GM18861 (cell line): Measurements from ENCODE around the gene EFCAB12.

Source experiments
- ATAC-seq: cut with Tn5 transposase; IDR thresholded peaks from one replicate; pipeline ENCODE4 v1.9.1; 2021; ENCODE audit not compliant: unreplicated experiment

The EFCAB12 gene

GRCh38 chr3:129446926-129447325 is 18.5 kb upstream of the EFCAB12 start:
- no peak for ATAC-seq

- no peak for ATAC-seq
Measured at GRCh38 chr3:129445471-129445870, 17.0 kb upstream of the EFCAB12 start.

GRCh38 chr3:129442947-129443346 is 14.5 kb upstream of the EFCAB12 start:
- no peak for ATAC-seq

GRCh38 chr3:129442486-129442885 is 14.1 kb upstream of the EFCAB12 start:
- no peak for ATAC-seq

- ATAC-seq = no peak
Measured at GRCh38 chr3:129441782-129442181, 13.3 kb upstream of the EFCAB12 start.

- ATAC-seq = no peak
Measured at GRCh38 chr3:129441215-129441614, 12.8 kb upstream of the EFCAB12 start.

- ATAC-seq = no peak
Measured at GRCh38 chr3:129440618-129441190, 12.3 kb upstream of the EFCAB12 start.

GRCh38 chr3:129439817-129440617 is 11.6 kb upstream of the EFCAB12 start, which contains the start of the genes IFT122 and MBD4:
Gene IFT122 (plus strand): TSS chr3:129440224. CDS start chr3:129440331, 107 bp downstream.
Gene MBD4 (minus strand): TSS chr3:129439948. CDS start chr3:129439833, 115 bp downstream.
- ATAC-seq = peak; percentile 85

- ATAC-seq = no peak
Measured at GRCh38 chr3:129439226-129439816, 10.9 kb upstream of the EFCAB12 start.

GRCh38 chr3:129435367-129435766 is 6.9 kb upstream of the EFCAB12 start:
- no peak for ATAC-seq

- ATAC-seq = no peak
Measured at GRCh38 chr3:129434140-129434539, 5.7 kb upstream of the EFCAB12 start.

GRCh38 chr3:129433565-129433964 is 5.1 kb upstream of the EFCAB12 start:
- ATAC-seq = no peak

- no peak for ATAC-seq
Measured at GRCh38 chr3:129432671-129433070, 4.2 kb upstream of the EFCAB12 start.

GRCh38 chr3:129432036-129432435 is 3.6 kb upstream of the EFCAB12 start:
- no peak for ATAC-seq

GRCh38 chr3:129429602-129430001 is 1.2 kb upstream of the EFCAB12 start:
- no peak for ATAC-seq

GRCh38 chr3:129429080-129429451 is 630 bp upstream of the EFCAB12 start:
- no peak for ATAC-seq

- ATAC-seq = no peak
Measured at GRCh38 chr3:129428007-129428375, 445 bp downstream of the EFCAB12 start.

GRCh38 chr3:129425619-129426018 is 2.8 kb downstream of the EFCAB12 start:
- ATAC-seq = no peak

GRCh38 chr3:129425213-129425612 is 3.2 kb downstream of the EFCAB12 start:
- ATAC-seq = no peak

- ATAC-seq = peak; percentile 62
Measured at GRCh38 chr3:129424185-129424841, 4.1 kb downstream of the EFCAB12 start.

- ATAC-seq = no peak
Measured at GRCh38 chr3:129422897-129423296, 5.5 kb downstream of the EFCAB12 start.
